H1 (cell line): ENCODE measurements around the gene BTBD16. TPM values are rescaled to one million over a fixed set of nuclear protein-coding genes. Genes with fewer than 3 reads are reported as not detected.

Experiments used
- CTCF ChIA-PET: fragments of 300-600 bp; sonication (Branson Sonifier 250); formaldehyde crosslinking; loops from one replicate; lab custom pipeline; 2021; ENCODE audit not compliant: partially characterized antibody; lab: Charles Lee
- POLR2A ChIA-PET: fragments of 300-600 bp; sonication (Branson Sonifier 250); formaldehyde crosslinking; loops from one replicate; lab custom pipeline; 2021; ENCODE audit warnings: inconsistent platforms; ENCODE audit not compliant: partially characterized antibody; lab: Charles Lee
- DNase-seq, 2 experiments: peaks; one replicate each; pipeline versions ENCODE4 v3.0.0 to v3.0.0-alpha.2; 2010 to 2022; ENCODE audit warnings: low spot score in 2 of 2, low read depth in 1 of 2, mixed read lengths in 1 of 2
- FAIRE-seq: peaks from 2 replicates; lab custom pipeline; 2011; peaks lifted over from hg19 to GRCh38; lab: Jason Lieb, UNC
- H2AFZ ChIP-seq: 2 replicates; pipeline ENCODE4 v1.8.1; 2012; ENCODE audit warnings: low read length, inconsistent platforms
- H2AK5ac ChIP-seq: 2 replicates; pipeline ENCODE4 v1.6.1; 2013; ENCODE audit warnings: low read depth, low read length
- H2BK120ac ChIP-seq: replicated peaks from 2 replicates; pipeline ENCODE3; 2013; ENCODE audit warnings: low read depth, low read length, inconsistent platforms
- H2BK12ac ChIP-seq: 2 replicates; pipeline ENCODE4 v1.6.1; 2013; ENCODE audit warnings: low read depth, low read length
- H2BK15ac ChIP-seq: 2 replicates; pipeline ENCODE4 v1.6.1; 2013; ENCODE audit warnings: low read length
- H2BK20ac ChIP-seq: 2 replicates; pipeline ENCODE4 v1.6.1; 2013; ENCODE audit warnings: low read length
- H2BK5ac ChIP-seq: 2 replicates; pipeline ENCODE4 v1.6.1; 2013; ENCODE audit warnings: low read depth, low read length
- H3K14ac ChIP-seq: 2 replicates; pipeline ENCODE4 v1.6.1; 2013; ENCODE audit warnings: inconsistent platforms; ENCODE audit not compliant: insufficient read length
- H3K18ac ChIP-seq: 2 replicates; pipeline ENCODE4 v1.6.1; 2013; ENCODE audit warnings: low read length; ENCODE audit errors: extremely low read depth
- H3K23ac ChIP-seq: 2 replicates; pipeline ENCODE4 v1.6.1; 2013; ENCODE audit warnings: inconsistent platforms; ENCODE audit not compliant: insufficient read length
- H3K23me2 ChIP-seq: 2 replicates; pipeline ENCODE4 v1.6.1; 2013; ENCODE audit warnings: low read depth, low read length
- H3K27ac ChIP-seq: 2 replicates; pipeline ENCODE4 v1.6.1; 2011; ENCODE audit warnings: low read depth, low read length, inconsistent platforms
- H3K27me3 ChIP-seq, 4 experiments: replicated peaks in 1 of 4; 1 replicate in 1 of 4; 2 replicates in 3 of 4; pipeline versions ENCODE4 v1.6.1 to v1.8.1; 2011 to 2013; ENCODE audit warnings: low read length in 3 of 4, mild to moderate bottlenecking in 3 of 4, inconsistent platforms in 2 of 4, mixed read lengths in 2 of 4, moderate library complexity in 1 of 4; ENCODE audit not compliant: control insufficient read depth in 3 of 4, insufficient read depth in 3 of 4; ENCODE audit errors: extremely low read depth in 1 of 4
- H3K36me3 ChIP-seq, 4 experiments: 2 replicates each; pipeline versions ENCODE4 v1.6.1 to v1.8.1; 2011 to 2013; ENCODE audit warnings: mild to moderate bottlenecking in 4 of 4, low read length in 3 of 4, moderate library complexity in 2 of 4, control low read depth in 1 of 4, inconsistent platforms in 1 of 4; ENCODE audit not compliant: insufficient read depth in 4 of 4, control insufficient read depth in 2 of 4
- H3K4ac ChIP-seq: replicated peaks from 2 replicates; pipeline ENCODE3; 2013; ENCODE audit warnings: low read length, low read depth, mixed read lengths, inconsistent platforms; ENCODE audit not compliant: insufficient read length
- H3K4me1 ChIP-seq, 4 experiments: replicated peaks in 1 of 4; 1 replicate in 1 of 4; 2 replicates in 3 of 4; pipeline versions ENCODE4 v1.6.1 to v1.8.1; 2011 to 2013; ENCODE audit warnings: low read length in 3 of 4, inconsistent platforms in 2 of 4, mixed read lengths in 1 of 4; ENCODE audit not compliant: insufficient read depth in 4 of 4, control insufficient read depth in 3 of 4
- H3K4me2 ChIP-seq, 2 experiments: 2 replicates each; pipeline versions ENCODE4 v1.6.1 to v1.8.1; 2011 to 2013; ENCODE audit warnings: low read depth in 2 of 2, low read length in 2 of 2, control low read depth in 1 of 2, inconsistent platforms in 1 of 2, mild to moderate bottlenecking in 1 of 2; ENCODE audit not compliant: insufficient read depth in 1 of 2
- H3K4me3 ChIP-seq, 4 experiments: fragments of 200-600, 300-600 bp in 1 of 4; sonication (generic), shearing (Covaris generic), sonication (Bioruptor Twin) in 1 of 4; 2 replicates each; pipeline versions ENCODE4 v1.5.1 to v1.8.1; 2011 to 2016; ENCODE audit warnings: low read length in 4 of 4, low read depth in 3 of 4, control low read depth in 2 of 4, inconsistent platforms in 2 of 4, mild to moderate bottlenecking in 2 of 4, mixed read lengths in 1 of 4, moderate library complexity in 1 of 4; ENCODE audit not compliant: insufficient read depth in 2 of 4; ENCODE audit errors: extremely low read depth in 1 of 4
- H3K56ac ChIP-seq: replicated peaks from 2 replicates; pipeline ENCODE3; 2013; ENCODE audit warnings: low read depth, mild to moderate bottlenecking, mixed read lengths, low read length, inconsistent platforms; ENCODE audit not compliant: insufficient read length
- H3K79me1 ChIP-seq: 2 replicates; pipeline ENCODE4 v1.6.1; 2013; ENCODE audit warnings: low read depth, low read length, control low read depth
- H3K79me2 ChIP-seq, 2 experiments: 2 replicates each; pipeline versions ENCODE4 v1.6.1 to v1.8.1; 2012 to 2013; ENCODE audit warnings: low read length in 2 of 2, mild to moderate bottlenecking in 2 of 2, inconsistent platforms in 1 of 2; ENCODE audit not compliant: insufficient read depth in 2 of 2, control insufficient read depth in 1 of 2
- H3K9ac ChIP-seq, 4 experiments: replicated peaks in 1 of 4; 1 replicate in 1 of 4; 2 replicates in 3 of 4; pipeline versions ENCODE4 v1.6.1 to v1.8.1; 2011 to 2013; ENCODE audit warnings: low read depth in 3 of 4, low read length in 3 of 4, control low read depth in 2 of 4, mild to moderate bottlenecking in 2 of 4, moderate library complexity in 2 of 4, inconsistent platforms in 1 of 4; ENCODE audit errors: extremely low read depth in 1 of 4
- H3K9me3 ChIP-seq, 2 experiments: 2 replicates each; pipeline versions ENCODE4 v1.6.1 to v1.8.1; 2012 to 2013; ENCODE audit warnings: mild to moderate bottlenecking in 2 of 2, moderate library complexity in 2 of 2, control low read depth in 1 of 2, inconsistent platforms in 1 of 2, low read depth in 1 of 2, low read length in 1 of 2, mixed read lengths in 1 of 2; ENCODE audit not compliant: insufficient read depth in 2 of 2
- H4K20me1 ChIP-seq, 2 experiments: replicated peaks in 1 of 2; 2 replicates each; pipeline versions ENCODE3 to v1.8.1; 2011 to 2013; ENCODE audit warnings: inconsistent platforms in 2 of 2, low read length in 2 of 2, mild to moderate bottlenecking in 1 of 2; ENCODE audit not compliant: insufficient read depth in 2 of 2, control insufficient read depth in 1 of 2
- H4K5ac ChIP-seq: 2 replicates; pipeline ENCODE4 v1.6.1; 2013; ENCODE audit warnings: low read length, low read depth, mixed read lengths, inconsistent platforms; ENCODE audit not compliant: insufficient read length
- H4K8ac ChIP-seq: 2 replicates; pipeline ENCODE4 v1.8.0; 2013; ENCODE audit warnings: mild to moderate bottlenecking, moderate library complexity, low read length, inconsistent platforms; ENCODE audit not compliant: insufficient read depth; ENCODE audit errors: extremely low read depth
- H4K91ac ChIP-seq: replicated peaks from 2 replicates; pipeline ENCODE3; 2013; ENCODE audit warnings: low read length, mixed read lengths, inconsistent platforms; ENCODE audit not compliant: insufficient read length
- ASH2L ChIP-seq: fragments of 200-600, 300-600 bp; sonication (generic); IDR thresholded peaks from one replicate; pipeline ENCODE4 v1.7.1; 2017; ENCODE audit warnings: low read length
- ATF2 ChIP-seq: IDR thresholded peaks from 2 replicates; pipeline ENCODE4 v1.6.1; 2012; ENCODE audit warnings: low read length, inconsistent platforms
- CHD1 ChIP-seq: IDR thresholded peaks from 2 replicates; pipeline ENCODE4 v1.6.1; 2012; ENCODE audit warnings: low read depth, low read length, improper control_type of control experiment
- EZH2 ChIP-seq: fragments of 200-600 bp; sonication (generic); IDR thresholded peaks from 2 replicates; pipeline ENCODE4 v1.7.1; 2012; ENCODE audit warnings: low read depth, mild to moderate bottlenecking, moderate library complexity, low read length, inconsistent platforms; ENCODE audit not compliant: severe bottlenecking
- GTF2F1 ChIP-seq: IDR thresholded peaks from 2 replicates; pipeline ENCODE4 v1.6.1; 2012; ENCODE audit warnings: low read depth, low read length, improper control_type of control experiment, borderline replicate concordance
- SIN3A ChIP-seq, 2 experiments: IDR thresholded peaks in 1 of 2; conservative IDR thresholded peaks in 1 of 2; 2 replicates each; pipeline ENCODE4 v1.6.1; 2011 to 2012; ENCODE audit warnings: low read length in 2 of 2, improper control_type of control experiment in 1 of 2, low read depth in 1 of 2, mild to moderate bottlenecking in 1 of 2
- SIRT6 ChIP-seq: IDR thresholded peaks from one replicate; pipeline ENCODE4 v1.7.1; 2012; ENCODE audit warnings: low read length, inconsistent platforms
- WGBS, 2 experiments: shearing (Covaris generic) in 1 of 2; methylation state at CpG; one replicate each; pipeline versions ENCODE4 v1.1.6 to v1.1.7; 2013 to 2015; ENCODE audit warnings: low lambda C conversion rate in 2 of 2, mixed read lengths in 2 of 2, inconsistent platforms in 1 of 2, low coverage in 1 of 2, missing lambda C conversion rate in 1 of 2; ENCODE audit not compliant: insufficient replicate concordance in 2 of 2, insufficient coverage in 1 of 2, insufficient read length in 1 of 2; ENCODE audit errors: extremely low coverage in 1 of 2, missing lambda C conversion rate in 1 of 2; 5-methylcytosine and 5-hydroxymethylcytosine counted together
- polyA plus RNA-seq, 7 experiments: library from polyadenylated mRNA; depleted of rRNA in 3 of 7; stranded (reverse) in 5 of 7; unstranded in 2 of 7; fragments of >200 nt in 5 of 7; fragments of 200-250 nt in 2 of 7; gene quantifications; 1 replicate in 5 of 7; 2 replicates in 1 of 7; 4 replicates in 1 of 7; pipeline versions ENCODE4 v1.2.1 to v1.2.3, GENCODE V29; 2011 to 2013; ENCODE audit warnings: missing spikeins in 2 of 7, mixed read lengths in 2 of 7
- total RNA-seq: library from RNA; stranded (reverse); fragmentation: NEBNext Ultra II Directional; extraction: Animal tissue kit (Norgen Biotek cat#: 25700); gene quantifications from 2 replicates; pipeline ENCODE4 v1.2.1, GENCODE V29; 2021
- TF ChIP-seq, protein P1 (sequence below): IDR thresholded peaks from 2 replicates; pipeline ENCODE4 v1.6.1; 2012; ENCODE audit warnings: inconsistent platforms

BTBD16 gene
- total and polyA plus RNA-seq, 2 of the 8 experiments (the other 6 are each of a cell fraction or from before 2014, with no cell fraction given) = 0.05 TPM; not detected in 1

DNA sequence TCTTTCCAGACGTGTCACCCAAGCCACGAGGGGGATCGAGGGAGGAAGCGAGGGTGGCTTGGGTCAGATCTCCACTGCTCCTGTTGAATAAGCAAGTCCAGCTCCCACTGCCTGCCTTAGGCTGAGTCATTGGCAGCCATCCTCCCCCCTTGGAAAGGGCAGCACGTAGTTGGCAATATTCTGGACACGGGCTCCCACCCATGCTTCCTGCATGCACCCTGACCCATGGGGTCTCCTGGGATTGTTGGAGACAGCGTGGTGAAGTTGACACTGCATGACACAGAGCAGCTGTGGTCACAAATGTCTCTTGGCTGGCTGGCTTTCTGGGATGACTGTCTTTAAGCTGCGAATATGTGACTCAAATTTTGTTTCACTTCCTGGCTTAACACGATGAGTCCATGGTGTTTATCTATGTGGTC is 11.2 kb downstream of the BTBD16 start:
- no peaks in the 10 kb centered on the region for H3K9me3 ChIP-seq
- H2AFZ ChIP-seq = no peak overlapping the region
- H3K18ac ChIP-seq = no peak overlapping the region
- H2BK12ac ChIP-seq = no peak overlapping the region
- H2BK5ac ChIP-seq = no peak overlapping the region
- no peak overlapping the region for H2AK5ac ChIP-seq
- no peaks in the 10 kb centered on the region for H4K20me1 ChIP-seq
- 88% methylated on average over 9 of the region's 9 CpGs; no CpG with 5 or more reads in 1 of the 2 experiments for WGBS, 2 experiments
- no peak overlapping the region for H2BK20ac ChIP-seq
- no peaks in the 10 kb centered on the region for H3K23me2 ChIP-seq
- peaks cover 0 to 3% (median 0%) of the 10 kb centered on the region in 4 experiments; a peak in 2 of 7 replicates for H3K27me3 ChIP-seq
- H3K4me1 ChIP-seq = peaks cover 1 to 6% (median 3%) of the 10 kb centered on the region in 4 experiments; a peak in 4 of 7 replicates
- CTCF ChIA-PET = interaction anchor here (0.6 to 10.8 kb wide), 8 partner anchors 13 to 283 kb away, joined by 3 to 74 read pairs (median 4); partner anchors contain the start of gene BTBD16
- POLR2A ChIA-PET = interaction anchor here (1.4 kb wide), 1 partner anchor 12 kb away, joined by 3 read pairs; no protein-coding TSS in a partner anchor
- H4K5ac ChIP-seq = no peak overlapping the region
- no peak for FAIRE-seq
- no peak overlapping the region for H3K9ac ChIP-seq
- H4K91ac ChIP-seq = no peak overlapping the region
- H3K79me2 ChIP-seq = no peaks in the 10 kb centered on the region
- no peaks in the 10 kb centered on the region for H3K79me1 ChIP-seq
- no peak overlapping the region for H2BK15ac ChIP-seq
- no peak overlapping the region for H3K23ac ChIP-seq
- H3K27ac ChIP-seq = no peak overlapping the region
- H3K14ac ChIP-seq = no peak overlapping the region
- no peak for DNase-seq
- no peak overlapping the region for H3K4ac ChIP-seq
- no peak overlapping the region; the same call in 1 of the 2 replicates for H4K8ac ChIP-seq
- no peak overlapping the region for H3K4me3 ChIP-seq
- H3K56ac ChIP-seq = no peak overlapping the region
- H2BK120ac ChIP-seq = no peak overlapping the region
- no peak overlapping the region for H3K4me2 ChIP-seq
- H3K36me3 ChIP-seq = no peaks in the 10 kb centered on the region
- TF ChIP-seq ASH2L (no peak), ATF2 (no peak), SIN3A (conservative IDR thresholded peaks at IDR 0.05 in 1 of 2, IDR thresholded peaks at IDR 0.05 in 1 of 2; ENCODE audit: low read depth in 1 of 2, low read length in 2 of 2) (no peak), EZH2 (no peak), GTF2F1 (no peak), CHD1 (no peak), SIRT6 (no peak)
- TF ChIP-seq, protein P1, sequence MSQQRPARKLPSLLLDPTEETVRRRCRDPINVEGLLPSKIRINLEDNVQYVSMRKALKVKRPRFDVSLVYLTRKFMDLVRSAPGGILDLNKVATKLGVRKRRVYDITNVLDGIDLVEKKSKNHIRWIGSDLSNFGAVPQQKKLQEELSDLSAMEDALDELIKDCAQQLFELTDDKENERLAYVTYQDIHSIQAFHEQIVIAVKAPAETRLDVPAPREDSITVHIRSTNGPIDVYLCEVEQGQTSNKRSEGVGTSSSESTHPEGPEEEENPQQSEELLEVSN = no peak
